GM12801 (cell line): ENCODE data around the gene COL12A1.

ENCODE experiments used
- TF ChIP-seq, protein P1 (sequence below): IDR thresholded peaks from one replicate; pipeline ENCODE4 v1.5.1; 2011; ENCODE audit warnings: control low read depth; ENCODE audit not compliant: insufficient read length; ENCODE audit errors: extremely low read depth

The COL12A1 gene

GRCh38 chr6:75204217-75204958, 1.5 kb downstream of the COL12A1 start:
- TF ChIP-seq, protein P1, sequence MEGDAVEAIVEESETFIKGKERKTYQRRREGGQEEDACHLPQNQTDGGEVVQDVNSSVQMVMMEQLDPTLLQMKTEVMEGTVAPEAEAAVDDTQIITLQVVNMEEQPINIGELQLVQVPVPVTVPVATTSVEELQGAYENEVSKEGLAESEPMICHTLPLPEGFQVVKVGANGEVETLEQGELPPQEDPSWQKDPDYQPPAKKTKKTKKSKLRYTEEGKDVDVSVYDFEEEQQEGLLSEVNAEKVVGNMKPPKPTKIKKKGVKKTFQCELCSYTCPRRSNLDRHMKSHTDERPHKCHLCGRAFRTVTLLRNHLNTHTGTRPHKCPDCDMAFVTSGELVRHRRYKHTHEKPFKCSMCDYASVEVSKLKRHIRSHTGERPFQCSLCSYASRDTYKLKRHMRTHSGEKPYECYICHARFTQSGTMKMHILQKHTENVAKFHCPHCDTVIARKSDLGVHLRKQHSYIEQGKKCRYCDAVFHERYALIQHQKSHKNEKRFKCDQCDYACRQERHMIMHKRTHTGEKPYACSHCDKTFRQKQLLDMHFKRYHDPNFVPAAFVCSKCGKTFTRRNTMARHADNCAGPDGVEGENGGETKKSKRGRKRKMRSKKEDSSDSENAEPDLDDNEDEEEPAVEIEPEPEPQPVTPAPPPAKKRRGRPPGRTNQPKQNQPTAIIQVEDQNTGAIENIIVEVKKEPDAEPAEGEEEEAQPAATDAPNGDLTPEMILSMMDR = no peak

DNA sequence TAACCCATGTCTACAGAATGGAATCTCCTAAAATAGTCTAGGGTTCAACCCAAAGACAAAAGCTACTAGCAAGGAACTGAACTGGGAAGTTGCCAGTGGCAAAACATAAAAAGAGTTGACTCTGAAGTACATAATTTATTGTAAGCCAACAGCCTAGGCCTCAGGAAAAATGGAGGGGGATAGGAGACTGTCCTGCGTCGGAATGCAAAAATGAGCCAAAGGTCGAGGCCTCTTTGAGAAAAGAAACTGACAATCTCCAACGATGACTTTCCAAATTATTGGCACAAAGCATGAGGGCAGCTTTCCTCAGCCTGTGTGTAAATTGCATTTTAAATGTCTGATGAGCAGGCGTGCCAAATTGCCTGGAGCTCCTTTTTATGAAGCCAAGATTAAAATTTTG, 2.1 kb downstream of the COL12A1 start:
- TF ChIP-seq, protein P1 = no peak

DNA sequence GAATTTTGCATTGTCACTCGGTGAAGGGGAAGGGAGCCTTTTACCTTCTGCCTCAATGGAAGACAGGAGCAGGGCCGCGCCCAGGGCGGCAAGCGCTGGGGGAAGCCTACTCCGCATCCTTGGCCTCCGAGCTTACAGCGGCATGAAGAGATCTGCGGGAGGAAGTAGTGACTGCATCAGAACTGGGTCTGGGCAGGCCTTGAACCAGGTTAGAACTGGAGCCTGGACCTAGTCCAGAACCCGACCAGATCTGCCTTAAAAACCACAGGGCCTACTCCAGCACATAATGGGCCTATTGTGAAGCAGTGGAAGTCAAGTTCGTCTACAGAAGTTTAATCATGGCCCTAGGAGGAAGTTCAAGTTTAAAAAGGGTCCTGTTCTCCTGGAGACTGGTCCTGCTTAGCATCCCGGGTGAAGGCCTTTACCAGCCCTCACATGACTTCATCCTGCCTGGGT, 3.1 kb downstream of the COL12A1 start:
- TF ChIP-seq, protein P1 = no peak

GRCh38 chr6:75201901-75202672, 3.8 kb downstream of the COL12A1 start:
- TF ChIP-seq, protein P1 = no peak

DNA sequence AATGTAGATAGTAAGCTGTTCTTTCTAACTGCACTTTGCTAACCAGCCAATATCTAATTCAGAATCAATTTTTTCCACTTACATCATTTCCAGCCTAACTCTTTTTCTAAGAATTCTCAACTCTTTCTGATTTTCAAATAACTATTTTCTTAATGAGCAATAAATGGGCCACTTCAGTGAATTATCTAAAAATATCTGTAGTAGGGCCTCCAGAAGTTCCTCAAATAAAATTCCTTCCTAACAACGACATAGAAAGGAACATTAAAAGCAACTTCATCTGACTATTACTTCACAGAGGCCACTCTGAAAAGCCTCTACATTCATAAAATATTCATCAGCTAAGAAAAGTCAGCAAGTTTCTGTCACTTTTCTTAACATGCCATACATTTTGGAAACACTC, 4.8 kb downstream of the COL12A1 start:
- TF ChIP-seq, protein P1 = no peak

GRCh38 chr6:75199889-75200288, 6.0 kb downstream of the COL12A1 start:
- TF ChIP-seq, protein P1 = no peak

DNA sequence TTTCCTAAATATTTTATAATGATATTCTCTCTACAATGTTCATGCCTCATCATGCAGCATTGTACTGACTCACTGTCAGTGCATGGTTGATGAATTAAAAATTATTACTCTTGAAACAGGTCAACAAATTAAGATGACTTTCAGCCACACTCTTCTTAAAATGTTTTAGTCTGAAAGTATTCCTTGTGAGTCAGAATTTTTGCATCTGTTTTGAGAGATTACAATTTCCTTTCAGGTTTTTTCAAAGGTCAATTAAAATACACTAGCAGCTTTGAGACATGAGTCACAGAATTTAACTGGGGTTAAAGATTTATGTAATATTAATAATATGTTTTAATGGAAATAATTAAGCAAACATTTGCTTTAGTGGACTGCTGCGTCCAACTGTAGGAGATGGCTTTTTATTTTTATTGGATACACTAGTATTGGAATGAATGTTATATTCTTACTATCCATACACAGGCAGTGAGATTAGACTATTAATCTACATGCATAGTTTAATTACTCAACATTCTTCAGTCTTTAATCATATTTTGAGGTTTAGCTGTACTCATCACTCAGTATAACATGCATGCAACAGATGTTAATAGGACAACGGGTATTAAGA, 9.7 kb downstream of the COL12A1 start:
- TF ChIP-seq, protein P1 = no peak
